Neural cell (in vitro differentiated cells): ENCODE measurements around the gene PIGC. TPM values are rescaled to one million over a fixed set of nuclear protein-coding genes. Genes with fewer than 3 reads are reported as not detected.
A peak's percentile ranks its signal among the peaks of the same experiment; 100 is the strongest.

Experiments
- H2AFZ ChIP-seq: fragments of 200-600, 300-800 bp; sonication (generic), shearing (Covaris generic); 2 replicates; pipeline ENCODE4 v1.6.0; 2014; ENCODE audit warnings: low read depth, mild to moderate bottlenecking, antibody characterized with exemption, low read length, moderate library complexity
- H3F3A ChIP-seq: fragments of 200-600 bp; shearing (Covaris generic); 2 replicates; pipeline ENCODE4 v1.6.1; 2016; ENCODE audit warnings: mild to moderate bottlenecking, moderate library complexity, mixed read lengths, antibody characterized with exemption, low read length; ENCODE audit not compliant: insufficient read depth, poor library complexity, severe bottlenecking
- H3K27ac ChIP-seq: fragments of 200-600, 300-800 bp; sonication (generic), shearing (Covaris generic); 2 replicates; pipeline ENCODE4 v1.5.1; 2014; ENCODE audit warnings: mild to moderate bottlenecking, low read length, moderate library complexity
- H3K27me3 ChIP-seq: fragments of 300-800, 200-600 bp; sonication (generic), shearing (Covaris generic); 2 replicates; pipeline ENCODE4 v1.6.0; 2014; ENCODE audit warnings: mild to moderate bottlenecking, low read depth, low read length, moderate library complexity; ENCODE audit not compliant: insufficient read depth
- H3K36me3 ChIP-seq: fragments of 300-800, 200-600 bp; sonication (generic), shearing (Covaris generic); 2 replicates; pipeline ENCODE4 v1.5.1; 2014; ENCODE audit warnings: mild to moderate bottlenecking, antibody characterized with exemption, low read length, moderate library complexity; ENCODE audit not compliant: insufficient read depth
- H3K4me2 ChIP-seq: fragments of 300-800, 200-600 bp; sonication (generic), shearing (Covaris generic); 2 replicates; pipeline ENCODE4 v1.6.0; 2014; ENCODE audit warnings: mild to moderate bottlenecking, low read length
- H3K4me3 ChIP-seq: fragments of 300-800, 200-600 bp; sonication (generic), shearing (Covaris generic); 2 replicates; pipeline ENCODE4 v1.5.1; 2014; ENCODE audit warnings: mild to moderate bottlenecking, low read length, moderate library complexity
- H3K79me2 ChIP-seq: fragments of 200-600 bp; shearing (Covaris generic); replicated peaks from 2 replicates; pipeline ENCODE4 v1.6.0; 2014; ENCODE audit warnings: mild to moderate bottlenecking, low read length, moderate library complexity; ENCODE audit not compliant: insufficient read depth
- H3K9ac ChIP-seq: fragments of 300-800, 200-600 bp; sonication (generic), shearing (Covaris generic); 2 replicates; pipeline ENCODE4 v1.6.1; 2016; ENCODE audit warnings: mild to moderate bottlenecking, low read length, mixed read lengths
- H3K9me2 ChIP-seq: fragments of 200-600 bp; shearing (Covaris generic); 2 replicates; pipeline ENCODE4 v1.6.1; 2016; ENCODE audit warnings: mild to moderate bottlenecking, low read length, mixed read lengths; ENCODE audit not compliant: insufficient read depth
- H3K9me3 ChIP-seq: fragments of 200-600, 300-800 bp; sonication (generic), shearing (Covaris generic); 2 replicates; pipeline ENCODE4 v1.6.1; 2016; ENCODE audit warnings: mild to moderate bottlenecking, mixed run types, low read length, moderate library complexity, mixed read lengths
- H4K20me1 ChIP-seq: fragments of 200-600 bp; shearing (Covaris generic); 2 replicates; pipeline ENCODE4 v1.6.1; 2016; ENCODE audit warnings: mild to moderate bottlenecking, mixed run types; ENCODE audit not compliant: insufficient read depth
- EP300 ChIP-seq: fragments of 450-650 bp; conservative IDR thresholded peaks from 2 replicates; pipeline ENCODE4 v1.6.1; 2014; ENCODE audit warnings: antibody characterized with exemption, mild to moderate bottlenecking, moderate library complexity; ENCODE audit not compliant: poor library complexity, severe bottlenecking
- EZH2 ChIP-seq: fragments of 200-600, 300-800 bp; shearing (Covaris generic), sonication (generic); IDR thresholded peaks from 2 replicates; pipeline ENCODE4 v1.6.1; 2014; ENCODE audit warnings: antibody characterized with exemption, low read length, borderline replicate concordance, mild to moderate bottlenecking; ENCODE audit not compliant: insufficient read depth, poor library complexity, severe bottlenecking
- MXI1 ChIP-seq: fragments of 450-650 bp; conservative IDR thresholded peaks from 2 replicates; pipeline ENCODE4 v1.6.1; 2014; ENCODE audit warnings: antibody characterized with exemption, mild to moderate bottlenecking; ENCODE audit not compliant: poor library complexity, severe bottlenecking
- POLR2AphosphoS5 ChIP-seq: IDR thresholded peaks from 2 replicates; pipeline ENCODE4 v1.6.1; 2012
- RAD21 ChIP-seq: fragments of 450-650 bp; conservative IDR thresholded peaks from 2 replicates; pipeline ENCODE4 v1.6.1; 2014; ENCODE audit warnings: antibody characterized with exemption, mild to moderate bottlenecking, moderate library complexity
- SMC3 ChIP-seq: fragments of 450-650 bp; conservative IDR thresholded peaks from 2 replicates; pipeline ENCODE4 v1.6.1; 2014; ENCODE audit warnings: antibody characterized with exemption, mild to moderate bottlenecking, moderate library complexity; ENCODE audit not compliant: poor library complexity
- TAF1 ChIP-seq: IDR thresholded peaks from 2 replicates; pipeline ENCODE4 v1.6.1; 2012; ENCODE audit warnings: low read depth
- polyA minus RNA-seq: library from RNA; depleted of rRNA, polyadenylated mRNA; stranded (reverse); fragments of >200 nt; gene quantifications from 2 replicates; pipeline ENCODE4 v1.2.3, GENCODE V29; 2014
- polyA plus RNA-seq: library from polyadenylated mRNA; depleted of rRNA; stranded (reverse); fragments of >200 nt; gene quantifications from 2 replicates; pipeline ENCODE4 v1.2.3, GENCODE V29; 2014
- TF ChIP-seq, protein P1 (sequence below): fragments of 450-650 bp; IDR thresholded peaks from 2 replicates; pipeline ENCODE4 v1.5.1; 2014; ENCODE audit warnings: antibody characterized with exemption, mild to moderate bottlenecking, moderate library complexity; ENCODE audit not compliant: poor library complexity, severe bottlenecking
- TF ChIP-seq, protein P2 (sequence below): IDR thresholded peaks from 2 replicates; pipeline ENCODE4 v1.6.1; 2012; ENCODE audit warnings: borderline replicate concordance

The PIGC gene
- polyA plus RNA-seq (69.3 and 75.3 TPM in 2 replicates), polyA minus RNA-seq (48.7 and 52.7 TPM in 2 replicates)

DNA sequence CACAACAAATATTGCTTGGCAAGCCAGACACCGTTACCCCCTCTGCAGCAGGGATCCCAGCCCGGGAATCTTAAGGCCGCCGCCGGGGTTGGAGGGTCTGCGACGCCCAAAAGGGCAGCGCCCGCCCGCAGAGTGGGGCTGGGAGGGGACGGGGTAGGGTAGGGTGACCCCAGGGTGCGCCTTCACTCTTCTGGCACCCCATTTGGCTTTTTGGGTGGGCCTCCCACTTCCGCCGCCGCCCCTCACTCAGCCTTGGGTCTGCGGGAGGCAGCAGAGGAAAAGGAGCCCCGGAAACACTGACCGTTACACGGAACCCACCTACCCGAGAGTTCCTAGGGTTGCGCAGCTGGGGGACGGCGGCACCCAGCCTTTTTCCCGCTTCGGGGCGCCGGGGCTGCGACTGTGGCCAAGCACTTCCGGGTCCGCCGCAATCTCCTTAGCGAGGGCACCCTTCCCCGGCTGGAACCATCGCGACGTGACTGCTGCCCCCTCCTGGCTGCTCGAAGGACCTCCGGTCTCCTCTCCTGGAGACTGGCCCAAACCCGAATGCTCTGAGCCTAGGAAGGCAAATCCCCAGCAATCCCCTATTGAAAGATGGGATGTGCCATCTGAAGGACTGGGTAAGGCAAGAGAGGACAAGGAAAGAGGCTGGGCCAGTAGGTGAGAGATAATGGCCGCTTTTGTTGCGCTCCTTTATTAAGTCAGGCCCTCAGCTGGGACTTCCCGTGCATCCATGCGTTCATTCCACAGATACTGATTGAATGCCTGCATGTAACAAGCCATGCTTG, at the start of gene PIGC:
TSS of gene PIGC (minus strand) at position 404 of the 788 bp plus-strand sequence. CDS start 1,447 bp downstream, outside the sequence.
- Histone ChIP-seq H2AFZ (peak within 1 kb of the TSS; percentile 66), H3K36me3 (no peaks in the 10 kb centered on the region), H3K4me3 (peak within 1 kb of the TSS; percentile 81), H3K9ac (peak within 1 kb of the TSS; percentile 82), H3K9me2 (no peaks in the 10 kb centered on the region), H3K27ac (peak within 1 kb of the TSS; percentile 48), H3K9me3 (no peaks in the 10 kb centered on the region), H3K79me2 (peaks cover 11% of the 10 kb centered on the region), H3K27me3 (no peaks in the 10 kb centered on the region), H4K20me1 (no peaks in the 10 kb centered on the region), H3F3A (no peaks in the 10 kb centered on the region), H3K4me2 (peak within 1 kb of the TSS; percentile 84)
- TF ChIP-seq POLR2AphosphoS5 (peak; percentile 57), SMC3 (peak; percentile 81), MXI1 (peak; percentile 67), TAF1 (no peak), EZH2 (no peak), EP300 (no peak), RAD21 (peak; percentile 77)
- TF ChIP-seq, protein P1, sequence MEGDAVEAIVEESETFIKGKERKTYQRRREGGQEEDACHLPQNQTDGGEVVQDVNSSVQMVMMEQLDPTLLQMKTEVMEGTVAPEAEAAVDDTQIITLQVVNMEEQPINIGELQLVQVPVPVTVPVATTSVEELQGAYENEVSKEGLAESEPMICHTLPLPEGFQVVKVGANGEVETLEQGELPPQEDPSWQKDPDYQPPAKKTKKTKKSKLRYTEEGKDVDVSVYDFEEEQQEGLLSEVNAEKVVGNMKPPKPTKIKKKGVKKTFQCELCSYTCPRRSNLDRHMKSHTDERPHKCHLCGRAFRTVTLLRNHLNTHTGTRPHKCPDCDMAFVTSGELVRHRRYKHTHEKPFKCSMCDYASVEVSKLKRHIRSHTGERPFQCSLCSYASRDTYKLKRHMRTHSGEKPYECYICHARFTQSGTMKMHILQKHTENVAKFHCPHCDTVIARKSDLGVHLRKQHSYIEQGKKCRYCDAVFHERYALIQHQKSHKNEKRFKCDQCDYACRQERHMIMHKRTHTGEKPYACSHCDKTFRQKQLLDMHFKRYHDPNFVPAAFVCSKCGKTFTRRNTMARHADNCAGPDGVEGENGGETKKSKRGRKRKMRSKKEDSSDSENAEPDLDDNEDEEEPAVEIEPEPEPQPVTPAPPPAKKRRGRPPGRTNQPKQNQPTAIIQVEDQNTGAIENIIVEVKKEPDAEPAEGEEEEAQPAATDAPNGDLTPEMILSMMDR = peak; percentile 94
- TF ChIP-seq, protein P2, sequence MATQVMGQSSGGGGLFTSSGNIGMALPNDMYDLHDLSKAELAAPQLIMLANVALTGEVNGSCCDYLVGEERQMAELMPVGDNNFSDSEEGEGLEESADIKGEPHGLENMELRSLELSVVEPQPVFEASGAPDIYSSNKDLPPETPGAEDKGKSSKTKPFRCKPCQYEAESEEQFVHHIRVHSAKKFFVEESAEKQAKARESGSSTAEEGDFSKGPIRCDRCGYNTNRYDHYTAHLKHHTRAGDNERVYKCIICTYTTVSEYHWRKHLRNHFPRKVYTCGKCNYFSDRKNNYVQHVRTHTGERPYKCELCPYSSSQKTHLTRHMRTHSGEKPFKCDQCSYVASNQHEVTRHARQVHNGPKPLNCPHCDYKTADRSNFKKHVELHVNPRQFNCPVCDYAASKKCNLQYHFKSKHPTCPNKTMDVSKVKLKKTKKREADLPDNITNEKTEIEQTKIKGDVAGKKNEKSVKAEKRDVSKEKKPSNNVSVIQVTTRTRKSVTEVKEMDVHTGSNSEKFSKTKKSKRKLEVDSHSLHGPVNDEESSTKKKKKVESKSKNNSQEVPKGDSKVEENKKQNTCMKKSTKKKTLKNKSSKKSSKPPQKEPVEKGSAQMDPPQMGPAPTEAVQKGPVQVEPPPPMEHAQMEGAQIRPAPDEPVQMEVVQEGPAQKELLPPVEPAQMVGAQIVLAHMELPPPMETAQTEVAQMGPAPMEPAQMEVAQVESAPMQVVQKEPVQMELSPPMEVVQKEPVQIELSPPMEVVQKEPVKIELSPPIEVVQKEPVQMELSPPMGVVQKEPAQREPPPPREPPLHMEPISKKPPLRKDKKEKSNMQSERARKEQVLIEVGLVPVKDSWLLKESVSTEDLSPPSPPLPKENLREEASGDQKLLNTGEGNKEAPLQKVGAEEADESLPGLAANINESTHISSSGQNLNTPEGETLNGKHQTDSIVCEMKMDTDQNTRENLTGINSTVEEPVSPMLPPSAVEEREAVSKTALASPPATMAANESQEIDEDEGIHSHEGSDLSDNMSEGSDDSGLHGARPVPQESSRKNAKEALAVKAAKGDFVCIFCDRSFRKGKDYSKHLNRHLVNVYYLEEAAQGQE = peak; percentile 26

DNA sequence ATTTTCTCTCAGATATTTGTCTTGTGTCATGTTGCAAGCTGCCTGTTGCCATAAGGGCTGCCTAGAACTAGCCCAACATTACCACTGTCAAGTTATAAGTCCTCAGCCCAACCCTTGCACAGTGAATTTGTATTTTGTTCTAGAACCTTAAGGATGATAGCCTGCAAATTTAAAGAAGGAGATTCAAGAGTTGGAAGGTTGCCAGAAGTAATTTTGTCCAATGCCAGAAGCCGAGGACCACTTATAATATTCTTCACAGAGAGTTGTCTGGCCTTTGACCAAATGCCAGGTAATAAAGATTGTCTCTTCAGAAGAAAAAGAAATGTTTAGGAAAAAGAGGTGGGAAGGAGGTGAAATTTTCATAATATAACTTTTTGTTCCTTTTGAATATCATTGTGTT, 48.6 kb upstream of the PIGC start:
- Histone ChIP-seq H3K9me2 (no peaks in the 10 kb centered on the region), H3F3A (no peaks in the 10 kb centered on the region), H3K4me2 (no peak overlapping the region), H3K36me3 (no peaks in the 10 kb centered on the region), H3K4me3 (no peak overlapping the region), H3K79me2 (no peaks in the 10 kb centered on the region), H3K9me3 (no peaks in the 10 kb centered on the region), H3K27me3 (no peaks in the 10 kb centered on the region), H3K27ac (no peak overlapping the region), H3K9ac (no peak overlapping the region), H4K20me1 (no peaks in the 10 kb centered on the region), H2AFZ (no peak overlapping the region)
- no peak for TF ChIP-seq SMC3
- TF ChIP-seq EZH2 = no peak
- TF ChIP-seq, protein P1 = no peak
- TF ChIP-seq RAD21 = no peak
- TF ChIP-seq MXI1 = no peak
